Mesothelial cell of epicardium (in vitro differentiated cells): ENCODE results near the gene H1-8. TPM values are rescaled to one million over a fixed set of nuclear protein-coding genes. Genes with fewer than 3 reads are reported as not detected.

ENCODE experiments used
- DNase-seq, 2 experiments: peaks; one replicate each; pipeline ENCODE4 v3.0.0; 2021; ENCODE audit warnings: low spot score in 2 of 2; ENCODE audit not compliant: unreplicated experiment in 2 of 2
- H3K27ac Mint-ChIP-seq: 2 replicates; pipeline ENCODE4 v1.8.0; 2021; ENCODE audit warnings: mixed read lengths
- H3K27me3 Mint-ChIP-seq: 2 replicates; pipeline ENCODE4 v1.8.0; 2021; ENCODE audit warnings: low read depth, mixed read lengths
- H3K36me3 Mint-ChIP-seq: 2 replicates; pipeline ENCODE4 v1.8.0; 2021; ENCODE audit warnings: mixed read lengths
- H3K4me1 Mint-ChIP-seq: 2 replicates; pipeline ENCODE4 v1.8.0; 2021; ENCODE audit warnings: mixed read lengths
- H3K4me3 Mint-ChIP-seq: 2 replicates; pipeline ENCODE4 v1.8.0; 2021; ENCODE audit warnings: mild to moderate bottlenecking, moderate library complexity, mixed read lengths
- H3K9me3 Mint-ChIP-seq: 2 replicates; pipeline ENCODE4 v1.8.0; 2021; ENCODE audit warnings: mixed read lengths
- total RNA-seq: library from RNA; stranded (reverse); gene quantifications from 3 replicates; pipeline ENCODE4 v1.2.1, GENCODE V29; 2021
- TF ChIP-seq, protein P1 (sequence below): fragments of 200-600 bp; sonication (generic); IDR thresholded peaks from one replicate; pipeline ENCODE4 v1.5.0; 2021; ENCODE audit warnings: antibody characterized with exemption; ENCODE audit not compliant: unreplicated experiment

The H1-8 gene
- total RNA-seq, 1 donor from 2014 or later: not detected

DNA sequence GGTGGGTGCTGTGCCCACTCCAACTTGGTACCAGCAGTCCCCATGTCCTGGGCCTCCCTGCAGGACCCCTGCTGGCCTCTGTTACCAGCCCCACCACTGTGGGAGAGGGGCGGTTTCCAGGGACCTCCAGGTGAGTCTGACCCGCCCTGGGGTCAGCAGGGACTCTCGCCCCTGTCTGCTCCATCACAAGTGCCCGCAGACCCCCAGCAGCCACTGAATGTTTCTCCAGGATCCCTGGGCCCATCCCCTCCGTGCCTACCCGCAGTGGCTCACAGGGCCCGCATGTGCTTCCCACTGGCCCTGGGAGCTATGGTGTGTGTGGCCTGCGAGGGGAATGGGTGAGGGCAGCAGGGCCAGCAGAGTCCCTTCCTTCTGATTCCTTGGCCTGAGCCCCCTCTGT lies 24.4 kb upstream of the H1-8 start:
- no peaks in the 10 kb centered on the region for H3K9me3 Mint-ChIP-seq

GRCh38 chr3:129519449-129519848 lies 23.5 kb upstream of the H1-8 start:
- H3K4me1 Mint-ChIP-seq: peaks cover 2% of the 10 kb centered on the region
- DNase-seq: no peak
- peaks cover 5% of the 10 kb centered on the region for H3K36me3 Mint-ChIP-seq

More for the DNA sequence above, 24.4 kb upstream of the H1-8 start:
- Mint-ChIP-seq H3K4me1 (peaks cover 2% of the 10 kb centered on the region), H3K27me3 (no peaks in the 10 kb centered on the region), H3K36me3 (peaks cover 5% of the 10 kb centered on the region), H3K27ac (no peak overlapping the region), H3K4me3 (no peak overlapping the region)
- TF ChIP-seq, protein P1, sequence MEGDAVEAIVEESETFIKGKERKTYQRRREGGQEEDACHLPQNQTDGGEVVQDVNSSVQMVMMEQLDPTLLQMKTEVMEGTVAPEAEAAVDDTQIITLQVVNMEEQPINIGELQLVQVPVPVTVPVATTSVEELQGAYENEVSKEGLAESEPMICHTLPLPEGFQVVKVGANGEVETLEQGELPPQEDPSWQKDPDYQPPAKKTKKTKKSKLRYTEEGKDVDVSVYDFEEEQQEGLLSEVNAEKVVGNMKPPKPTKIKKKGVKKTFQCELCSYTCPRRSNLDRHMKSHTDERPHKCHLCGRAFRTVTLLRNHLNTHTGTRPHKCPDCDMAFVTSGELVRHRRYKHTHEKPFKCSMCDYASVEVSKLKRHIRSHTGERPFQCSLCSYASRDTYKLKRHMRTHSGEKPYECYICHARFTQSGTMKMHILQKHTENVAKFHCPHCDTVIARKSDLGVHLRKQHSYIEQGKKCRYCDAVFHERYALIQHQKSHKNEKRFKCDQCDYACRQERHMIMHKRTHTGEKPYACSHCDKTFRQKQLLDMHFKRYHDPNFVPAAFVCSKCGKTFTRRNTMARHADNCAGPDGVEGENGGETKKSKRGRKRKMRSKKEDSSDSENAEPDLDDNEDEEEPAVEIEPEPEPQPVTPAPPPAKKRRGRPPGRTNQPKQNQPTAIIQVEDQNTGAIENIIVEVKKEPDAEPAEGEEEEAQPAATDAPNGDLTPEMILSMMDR: no peak
- DNase-seq: no peak

DNA sequence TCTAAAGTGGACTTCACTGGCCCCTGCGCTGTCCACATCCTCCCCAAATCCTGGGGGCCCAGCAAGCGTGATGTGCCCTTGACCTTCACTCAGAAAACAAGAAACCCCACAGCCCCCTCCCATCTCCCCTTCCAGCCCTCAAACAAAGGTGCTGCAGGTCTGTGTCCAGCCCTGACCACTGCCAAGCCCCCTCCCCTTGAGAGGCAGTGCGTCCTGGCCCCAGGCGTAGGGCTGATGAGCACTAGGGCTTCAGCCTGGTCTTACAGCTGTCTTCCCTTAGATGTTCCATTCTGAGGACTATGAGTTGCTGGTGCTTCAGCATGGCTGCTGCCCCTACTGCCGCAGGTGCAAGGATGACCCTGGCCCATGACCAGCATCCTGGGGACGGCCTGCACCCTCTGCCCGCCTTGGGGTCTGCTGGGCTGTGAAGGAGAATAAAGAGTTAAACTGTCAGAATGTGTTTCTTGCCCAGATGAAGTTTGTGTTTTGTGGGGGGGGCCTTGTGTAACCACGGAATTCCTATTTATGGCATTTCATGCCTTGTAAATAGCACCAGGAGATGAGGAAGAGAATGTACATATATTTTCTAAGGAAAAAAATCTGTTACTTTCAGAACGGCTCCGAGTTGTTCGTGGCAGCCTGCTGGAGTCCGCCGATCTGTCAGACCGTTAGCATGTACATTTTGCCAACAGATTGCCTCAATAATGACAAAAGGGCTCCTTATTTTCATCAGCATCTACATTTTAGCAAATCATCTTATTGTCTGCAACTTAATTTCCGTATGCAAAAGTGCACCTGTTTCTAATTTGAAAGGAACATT lies 22.9 kb upstream of the H1-8 start:
- no peak overlapping the region for H3K4me3 Mint-ChIP-seq
- H3K27me3 Mint-ChIP-seq: no peaks in the 10 kb centered on the region
- peaks cover 2% of the 10 kb centered on the region for H3K4me1 Mint-ChIP-seq
- H3K36me3 Mint-ChIP-seq: peaks cover 5% of the 10 kb centered on the region
- no peak for DNase-seq
- H3K27ac Mint-ChIP-seq: no peak overlapping the region
- no peaks in the 10 kb centered on the region for H3K9me3 Mint-ChIP-seq
- TF ChIP-seq, protein P1: no peak

More at GRCh38 chr3:129519449-129519848, 23.5 kb upstream of the H1-8 start:
- TF ChIP-seq, protein P1: no peak
- Mint-ChIP-seq H3K27me3 (no peaks in the 10 kb centered on the region), H3K27ac (no peak overlapping the region), H3K4me3 (no peak overlapping the region), H3K9me3 (no peaks in the 10 kb centered on the region)

DNA sequence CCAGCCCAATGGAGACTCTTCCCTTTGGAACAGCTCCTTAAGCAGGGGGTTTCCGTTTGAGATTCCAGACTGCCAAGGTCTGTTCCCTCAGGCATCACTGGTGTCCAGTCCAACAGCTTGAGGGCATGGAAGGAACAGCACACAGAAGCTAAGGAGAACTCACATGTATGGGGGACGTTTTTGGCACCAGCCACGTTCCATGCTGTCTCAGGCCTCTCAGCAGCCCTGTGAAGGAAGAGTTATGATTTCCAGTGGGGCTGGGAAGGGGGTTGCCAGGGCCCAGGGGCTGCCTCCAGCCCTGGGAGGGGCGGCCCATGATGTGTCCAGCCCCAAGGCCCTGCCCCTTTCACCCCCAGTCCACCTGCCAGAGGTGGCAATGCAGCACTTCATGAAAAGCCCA lies 22.0 kb upstream of the H1-8 start:
- H3K27ac Mint-ChIP-seq: no peak overlapping the region
- DNase-seq: no peak
- no peaks in the 10 kb centered on the region for H3K27me3 Mint-ChIP-seq
- TF ChIP-seq, protein P1: no peak
- H3K4me3 Mint-ChIP-seq: no peak overlapping the region
- peaks cover 2% of the 10 kb centered on the region for H3K4me1 Mint-ChIP-seq
- no peaks in the 10 kb centered on the region for H3K9me3 Mint-ChIP-seq
- H3K36me3 Mint-ChIP-seq: peaks cover 5% of the 10 kb centered on the region

DNA sequence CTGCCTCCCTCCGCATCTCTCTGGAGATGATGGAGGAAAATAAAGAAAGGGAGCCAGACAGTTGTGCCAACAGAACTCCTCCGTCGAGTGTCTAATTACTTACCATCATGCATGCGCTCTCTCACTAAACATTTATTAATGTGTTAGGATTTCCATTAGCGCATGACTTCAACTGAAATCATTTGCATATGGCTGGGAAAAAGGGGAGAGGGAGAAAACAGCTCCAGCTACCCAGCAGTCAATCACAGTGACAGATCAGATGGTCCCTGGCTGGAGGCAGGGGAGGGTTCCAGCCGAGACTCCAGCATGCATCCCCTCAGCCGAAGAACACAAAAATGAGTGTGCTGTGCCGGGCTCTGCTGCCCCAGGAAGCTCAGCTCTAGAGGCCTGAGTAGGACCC lies 21.4 kb upstream of the H1-8 start:
- DNase-seq: no peak
- peaks cover 2% of the 10 kb centered on the region for H3K4me1 Mint-ChIP-seq
- peaks cover 5% of the 10 kb centered on the region for H3K36me3 Mint-ChIP-seq
- no peak overlapping the region for H3K27ac Mint-ChIP-seq
- no peaks in the 10 kb centered on the region for H3K9me3 Mint-ChIP-seq
- TF ChIP-seq, protein P1: no peak
- no peaks in the 10 kb centered on the region for H3K27me3 Mint-ChIP-seq
- no peak overlapping the region for H3K4me3 Mint-ChIP-seq
